Glutamatergic neuron (in vitro differentiated cells): ENCODE data around the gene RFX8. TPM values are rescaled to one million over a fixed set of nuclear protein-coding genes. Genes with fewer than 3 reads are reported as not detected.
A peak's percentile ranks its signal among the peaks of the same experiment; 100 is the strongest.
"Not testable (repeated sequence)": the region's sequence is repeated elsewhere in the genome, so short reads cannot be mapped to it uniquely, and the experiment has no call there.

Source experiments
- DNase-seq: peaks from one replicate; pipeline ENCODE4 v3.0.0; 2022
- H3K27ac Mint-ChIP-seq: one replicate; pipeline ENCODE4 v1.8.0; 2020; ENCODE audit warnings: mild to moderate bottlenecking, mixed read lengths, inconsistent platforms; ENCODE audit not compliant: unreplicated experiment
- H3K27me3 Mint-ChIP-seq: one replicate; pipeline ENCODE4 v1.8.0; 2020; ENCODE audit warnings: mild to moderate bottlenecking, moderate library complexity, mixed read lengths, inconsistent platforms; ENCODE audit not compliant: unreplicated experiment
- H3K36me3 Mint-ChIP-seq: one replicate; pipeline ENCODE4 v1.8.0; 2020; ENCODE audit warnings: mild to moderate bottlenecking, mixed read lengths, inconsistent platforms; ENCODE audit not compliant: unreplicated experiment
- H3K4me1 Mint-ChIP-seq: one replicate; pipeline ENCODE4 v1.8.0; 2020; ENCODE audit warnings: mild to moderate bottlenecking, low read depth, mixed read lengths, inconsistent platforms; ENCODE audit not compliant: unreplicated experiment
- H3K4me3 Mint-ChIP-seq: one replicate; pipeline ENCODE4 v1.8.0; 2020; ENCODE audit warnings: mild to moderate bottlenecking, mixed read lengths, inconsistent platforms; ENCODE audit not compliant: unreplicated experiment
- H3K9me3 Mint-ChIP-seq: one replicate; pipeline ENCODE4 v1.8.0; 2020; ENCODE audit warnings: mild to moderate bottlenecking, moderate library complexity, mixed read lengths, inconsistent platforms; ENCODE audit not compliant: unreplicated experiment
- CTCF ChIP-seq: fragments of 200-600 bp; sonication (generic); IDR thresholded peaks from one replicate; pipeline ENCODE4 v1.5.0; 2021; ENCODE audit not compliant: partially characterized antibody, unreplicated experiment
- total RNA-seq: library from RNA; stranded (reverse); fragmentation: NEBNext Ultra II Directional; extraction: Animal tissue kit (Norgen Biotek cat#: 25700); gene quantifications from one replicate; pipeline ENCODE4 v1.2.1, GENCODE V29; 2021; ENCODE audit not compliant: unreplicated experiment

RFX8 gene
- total RNA-seq, 1 donor from 2014 or later = 1.0 TPM

GRCh38 chr2:101439716-101440115 is 35.2 kb downstream of the RFX8 start:
- TF ChIP-seq CTCF = no peak
- no peak for DNase-seq
- Mint-ChIP-seq H3K36me3 (no peaks in the 10 kb centered on the region), H3K9me3 (peaks cover 1% of the 10 kb centered on the region), H3K4me3 (no peak overlapping the region), H3K27me3 (peaks cover 2% of the 10 kb centered on the region), H3K4me1 (peaks cover 4% of the 10 kb centered on the region), H3K27ac (no peak overlapping the region)

- H3K36me3 Mint-ChIP-seq, H3K27me3 Mint-ChIP-seq, DNase-seq, H3K4me3 Mint-ChIP-seq, H3K4me1 Mint-ChIP-seq, H3K27ac Mint-ChIP-seq, H3K9me3 Mint-ChIP-seq: not testable (repeated sequence)
Observed at GRCh38 chr2:101438555-101438954, 36.4 kb downstream of the RFX8 start.

GRCh38 chr2:101435001-101435862 is 39.7 kb downstream of the RFX8 start:
- Mint-ChIP-seq H3K36me3 (no peaks in the 10 kb centered on the region), H3K9me3 (peaks cover 3% of the 10 kb centered on the region), H3K4me1 (peaks cover 4% of the 10 kb centered on the region), H3K4me3 (peak overlapping the region; percentile 49), H3K27me3 (no peaks in the 10 kb centered on the region), H3K27ac (peak overlapping the region; percentile 30)
- no peak for TF ChIP-seq CTCF
- peak; percentile 51 for DNase-seq

- DNase-seq = no peak
- H3K9me3 Mint-ChIP-seq = peaks cover 3% of the 10 kb centered on the region
- H3K36me3 Mint-ChIP-seq = no peaks in the 10 kb centered on the region
- H3K4me1 Mint-ChIP-seq = peaks cover 4% of the 10 kb centered on the region
- no peak overlapping the region for H3K27ac Mint-ChIP-seq
- no peak for TF ChIP-seq CTCF
- no peak overlapping the region for H3K4me3 Mint-ChIP-seq
- no peaks in the 10 kb centered on the region for H3K27me3 Mint-ChIP-seq
Observed at GRCh38 chr2:101433465-101433864, 41.4 kb downstream of the RFX8 start.

- Mint-ChIP-seq H3K4me3 (no peak overlapping the region), H3K36me3 (no peaks in the 10 kb centered on the region), H3K9me3 (peaks cover 3% of the 10 kb centered on the region), H3K27ac (no peak overlapping the region), H3K4me1 (peaks cover 4% of the 10 kb centered on the region), H3K27me3 (no peaks in the 10 kb centered on the region)
- no peak for DNase-seq
- no peak for TF ChIP-seq CTCF
Observed at GRCh38 chr2:101432411-101433181, 42.3 kb downstream of the RFX8 start.
